Gastrocnemius medialis (tissue), 4 donors: ENCODE data around the gene CATSPERZ.

Experiments
- POLR2A ChIP-seq, 2 donors: fragments of 450-650 bp; IDR thresholded peaks; one replicate each; pipeline ENCODE4 v1.6.1; 2017; ENCODE audit warnings: antibody characterized with exemption in 2 of 2, mild to moderate bottlenecking in 2 of 2, moderate library complexity in 2 of 2
- TF ChIP-seq, protein P1 (sequence below), 5 experiments: fragments of 450-650 bp in 3 of 5; fragments of 200-600 bp in 2 of 5; sonication (generic) in 2 of 5; IDR thresholded peaks in 4 of 5; conservative IDR thresholded peaks in 1 of 5; 1 replicate in 4 of 5; 2 replicates in 1 of 5; pipeline ENCODE4 v1.5.1; 2016 to 2019; ENCODE audit warnings: antibody characterized with exemption in 5 of 5, mild to moderate bottlenecking in 3 of 5, moderate library complexity in 3 of 5

DNA sequence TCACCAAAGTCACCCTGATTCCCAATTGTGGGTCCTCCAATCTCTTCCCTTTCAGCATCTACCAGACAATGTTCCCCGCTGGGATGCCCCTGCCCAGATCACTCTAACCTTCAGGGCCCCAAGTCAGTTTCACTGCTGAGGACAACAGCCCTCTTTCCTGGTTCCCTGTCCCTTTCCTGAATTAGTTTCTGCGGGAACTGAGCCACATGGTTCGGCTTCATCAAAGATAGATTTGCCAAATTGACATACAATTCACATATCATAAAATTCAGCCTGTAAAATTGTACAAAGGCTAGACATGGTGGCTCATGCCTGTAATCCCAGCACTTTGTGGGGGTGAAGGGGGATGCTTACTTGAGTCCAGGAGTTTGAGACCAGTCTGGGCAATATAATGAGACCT, 27.8 kb downstream of the CATSPERZ start:
- TF ChIP-seq, protein P1, sequence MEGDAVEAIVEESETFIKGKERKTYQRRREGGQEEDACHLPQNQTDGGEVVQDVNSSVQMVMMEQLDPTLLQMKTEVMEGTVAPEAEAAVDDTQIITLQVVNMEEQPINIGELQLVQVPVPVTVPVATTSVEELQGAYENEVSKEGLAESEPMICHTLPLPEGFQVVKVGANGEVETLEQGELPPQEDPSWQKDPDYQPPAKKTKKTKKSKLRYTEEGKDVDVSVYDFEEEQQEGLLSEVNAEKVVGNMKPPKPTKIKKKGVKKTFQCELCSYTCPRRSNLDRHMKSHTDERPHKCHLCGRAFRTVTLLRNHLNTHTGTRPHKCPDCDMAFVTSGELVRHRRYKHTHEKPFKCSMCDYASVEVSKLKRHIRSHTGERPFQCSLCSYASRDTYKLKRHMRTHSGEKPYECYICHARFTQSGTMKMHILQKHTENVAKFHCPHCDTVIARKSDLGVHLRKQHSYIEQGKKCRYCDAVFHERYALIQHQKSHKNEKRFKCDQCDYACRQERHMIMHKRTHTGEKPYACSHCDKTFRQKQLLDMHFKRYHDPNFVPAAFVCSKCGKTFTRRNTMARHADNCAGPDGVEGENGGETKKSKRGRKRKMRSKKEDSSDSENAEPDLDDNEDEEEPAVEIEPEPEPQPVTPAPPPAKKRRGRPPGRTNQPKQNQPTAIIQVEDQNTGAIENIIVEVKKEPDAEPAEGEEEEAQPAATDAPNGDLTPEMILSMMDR (IDR thresholded peaks at IDR 0.05 in 4 of 5, conservative IDR thresholded peaks at IDR 0.05 in 1 of 5) = no peak
- no peak for TF ChIP-seq POLR2A (IDR thresholded peaks at IDR 0.05)
